ENCODE measurements around the gene KIAA1958.

The KIAA1958 gene

DNA sequence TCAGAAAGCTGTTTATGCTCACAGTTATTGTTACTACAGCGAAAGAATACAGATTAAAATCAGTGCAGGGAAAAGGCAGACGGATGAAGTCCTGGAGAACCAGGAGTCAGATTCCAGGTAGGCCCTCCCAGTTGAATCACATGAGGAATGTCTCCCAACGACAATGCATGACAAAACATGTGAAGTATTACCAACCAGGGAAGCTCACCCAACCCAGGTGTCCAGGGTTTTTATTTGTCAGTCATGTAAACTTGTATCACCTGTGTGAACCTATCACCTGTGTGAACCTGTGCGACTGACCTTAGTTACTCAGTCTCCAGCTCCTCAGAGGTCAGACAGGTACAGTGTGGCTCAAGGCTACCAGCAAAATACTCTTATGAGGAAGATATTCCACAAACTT, 63.9 kb downstream of the KIAA1958 start:
- H3K27me3 ChIP-seq: no peaks in the 10 kb centered on the region
- no peak overlapping the region for H3K27ac ChIP-seq
- peaks cover 0 to 64% (median 9%) of the 10 kb centered on the region in 4 donors for H3K4me1 ChIP-seq
- intact Hi-C loops (cut with DNase I; ENCODE audit: low total_unique reads): no loop called here
- H3K9me3 ChIP-seq: no peaks in the 10 kb centered on the region
- no peak overlapping the region for H3K4me3 ChIP-seq
- H3K36me3 ChIP-seq: no peaks in the 10 kb centered on the region
- TF ChIP-seq, protein P1, sequence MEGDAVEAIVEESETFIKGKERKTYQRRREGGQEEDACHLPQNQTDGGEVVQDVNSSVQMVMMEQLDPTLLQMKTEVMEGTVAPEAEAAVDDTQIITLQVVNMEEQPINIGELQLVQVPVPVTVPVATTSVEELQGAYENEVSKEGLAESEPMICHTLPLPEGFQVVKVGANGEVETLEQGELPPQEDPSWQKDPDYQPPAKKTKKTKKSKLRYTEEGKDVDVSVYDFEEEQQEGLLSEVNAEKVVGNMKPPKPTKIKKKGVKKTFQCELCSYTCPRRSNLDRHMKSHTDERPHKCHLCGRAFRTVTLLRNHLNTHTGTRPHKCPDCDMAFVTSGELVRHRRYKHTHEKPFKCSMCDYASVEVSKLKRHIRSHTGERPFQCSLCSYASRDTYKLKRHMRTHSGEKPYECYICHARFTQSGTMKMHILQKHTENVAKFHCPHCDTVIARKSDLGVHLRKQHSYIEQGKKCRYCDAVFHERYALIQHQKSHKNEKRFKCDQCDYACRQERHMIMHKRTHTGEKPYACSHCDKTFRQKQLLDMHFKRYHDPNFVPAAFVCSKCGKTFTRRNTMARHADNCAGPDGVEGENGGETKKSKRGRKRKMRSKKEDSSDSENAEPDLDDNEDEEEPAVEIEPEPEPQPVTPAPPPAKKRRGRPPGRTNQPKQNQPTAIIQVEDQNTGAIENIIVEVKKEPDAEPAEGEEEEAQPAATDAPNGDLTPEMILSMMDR (IDR thresholded peaks at IDR 0.05): no peak
- DNase-seq: no peak

DNA sequence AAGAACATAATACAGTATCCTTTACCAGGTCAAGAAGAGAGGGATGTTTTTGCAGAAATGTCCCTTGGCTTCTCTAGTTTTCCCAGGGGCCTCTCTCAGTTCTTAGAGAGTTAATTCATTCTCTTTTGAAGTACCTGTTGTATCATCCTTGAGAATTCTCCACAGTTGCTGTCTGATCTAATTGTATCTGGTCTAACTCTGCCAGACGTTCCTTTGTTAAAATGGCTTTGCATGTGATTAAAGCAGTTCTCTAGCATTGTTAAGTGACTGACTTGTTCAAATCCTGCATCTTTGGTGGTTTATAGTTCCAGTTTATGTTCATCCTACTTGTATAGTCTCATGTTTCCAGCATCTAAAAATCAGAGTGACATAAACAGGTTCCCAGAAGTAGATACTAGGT, 65.0 kb downstream of the KIAA1958 start:
- intact Hi-C loops (cut with DNase I; ENCODE audit: low total_unique reads): no loop called here
- Histone ChIP-seq H3K9me3 (no peaks in the 10 kb centered on the region), H3K36me3 (no peaks in the 10 kb centered on the region), H3K4me1 (peaks cover 0 to 55% (median 10%) of the 10 kb centered on the region in 4 donors), H3K27ac (peak overlapping the region in 1 of 2 donors; percentile 20), H3K4me3 (no peak overlapping the region), H3K27me3 (no peaks in the 10 kb centered on the region)
- no peak for DNase-seq
- TF ChIP-seq, protein P1 (IDR thresholded peaks at IDR 0.05): no peak

DNA sequence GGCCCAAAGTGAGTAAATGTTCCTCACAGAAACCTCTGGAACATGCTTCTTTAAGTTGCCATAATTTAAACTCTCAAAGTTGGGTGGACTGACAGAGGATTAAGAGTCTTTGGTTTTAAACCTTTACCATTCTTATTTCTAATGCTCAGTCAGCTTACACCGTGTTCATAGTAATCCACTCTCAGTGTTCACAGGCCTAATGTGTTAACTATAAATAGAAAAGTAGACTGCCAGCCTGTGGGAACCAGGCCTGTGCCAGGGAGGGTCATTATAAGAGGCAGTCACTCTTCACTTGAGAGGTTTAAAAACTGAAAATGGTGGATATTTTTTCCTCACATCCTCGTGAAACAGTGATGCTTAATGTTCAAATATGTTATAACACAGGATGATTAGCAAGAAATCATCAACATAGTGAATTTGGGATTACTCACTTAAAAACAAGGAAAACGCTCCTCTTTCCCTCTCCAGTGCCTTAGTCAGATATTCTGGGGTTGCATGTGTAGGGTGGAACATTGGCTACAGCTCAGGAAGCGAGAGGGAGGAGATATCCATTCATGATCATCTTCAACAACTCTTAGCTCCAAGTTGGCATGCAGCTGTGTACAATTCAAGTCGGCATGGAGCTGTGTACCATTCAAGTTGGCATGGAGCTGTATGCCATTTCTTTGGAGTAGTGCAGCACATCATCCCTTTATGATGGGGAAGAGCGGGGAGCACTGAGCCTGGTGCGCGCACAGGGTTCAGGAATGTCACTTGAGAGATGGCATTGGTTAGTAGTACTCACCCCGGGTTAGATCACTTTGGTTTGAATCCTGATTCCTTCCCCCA, 65.8 kb downstream of the KIAA1958 start:
- DNase-seq: no peak
- Histone ChIP-seq H3K27me3 (no peaks in the 10 kb centered on the region), H3K4me1 (peaks cover 0 to 55% (median 10%) of the 10 kb centered on the region in 4 donors), H3K9me3 (no peaks in the 10 kb centered on the region), H3K36me3 (no peaks in the 10 kb centered on the region), H3K27ac (peak overlapping the region in 1 of 2 donors; percentile 20), H3K4me3 (no peak overlapping the region)
- intact Hi-C loops (cut with DNase I; ENCODE audit: low total_unique reads): no loop called here
- TF ChIP-seq, protein P1 (IDR thresholded peaks at IDR 0.05): no peak

DNA sequence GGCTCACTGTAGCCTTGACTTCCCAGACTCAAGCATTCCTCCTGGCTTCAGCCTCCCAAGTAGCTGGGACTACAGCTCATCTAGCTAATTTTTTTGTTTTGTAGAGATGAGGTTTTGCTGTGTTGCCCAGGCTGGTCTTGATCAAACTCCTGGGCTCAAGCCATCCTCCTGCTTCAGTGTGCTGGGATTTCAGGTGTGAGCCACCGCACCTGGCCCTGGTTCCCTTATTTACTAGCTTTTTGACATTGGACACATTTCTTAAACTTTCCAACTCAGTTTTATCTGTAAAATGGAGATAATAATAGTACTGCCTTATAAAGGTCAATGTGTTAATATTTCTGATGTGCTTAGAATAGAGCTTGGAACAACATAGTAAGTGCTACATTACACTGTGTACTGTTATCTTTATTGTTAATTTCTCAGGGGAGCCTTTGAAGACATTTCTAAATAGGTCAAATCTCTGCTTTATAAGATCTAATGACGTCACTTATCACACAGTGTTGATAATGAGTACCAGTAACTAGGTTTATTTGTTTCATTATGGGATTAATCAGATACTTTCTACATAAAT, 66.7 kb downstream of the KIAA1958 start:
- H3K4me3 ChIP-seq: no peak overlapping the region
- H3K27ac ChIP-seq: no peak overlapping the region
- TF ChIP-seq, protein P1 (IDR thresholded peaks at IDR 0.05): no peak
- H3K4me1 ChIP-seq: peaks cover 0 to 48% (median 10%) of the 10 kb centered on the region in 4 donors
- no peaks in the 10 kb centered on the region for H3K9me3 ChIP-seq
- no peaks in the 10 kb centered on the region for H3K36me3 ChIP-seq
- DNase-seq: no peak
- no peaks in the 10 kb centered on the region for H3K27me3 ChIP-seq
- intact Hi-C loops (cut with DNase I; ENCODE audit: low total_unique reads): no loop called here

DNA sequence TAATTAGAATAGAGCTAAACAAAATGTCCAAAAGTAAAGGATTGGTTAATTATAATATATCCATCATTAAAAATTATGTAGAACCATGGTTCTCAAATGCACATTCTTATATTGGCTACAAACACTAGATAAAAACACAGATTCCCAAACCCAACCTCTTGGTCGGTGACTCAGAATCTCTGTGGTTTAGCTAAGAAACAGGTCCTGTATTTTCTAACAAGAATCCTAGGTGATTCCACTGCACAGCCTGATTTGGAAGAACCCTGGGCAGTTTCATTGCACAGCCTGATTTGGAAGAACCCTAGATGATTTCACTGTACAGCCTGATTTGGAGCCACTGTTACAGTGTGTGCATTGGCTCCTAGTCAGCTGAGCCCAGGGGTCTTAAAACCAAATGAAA, 67.9 kb downstream of the KIAA1958 start:
- no peak overlapping the region for H3K27ac ChIP-seq
- H3K9me3 ChIP-seq: no peaks in the 10 kb centered on the region
- H3K4me1 ChIP-seq: peaks cover 0 to 50% (median 12%) of the 10 kb centered on the region in 4 donors
- DNase-seq: no peak
- TF ChIP-seq, protein P1 (IDR thresholded peaks at IDR 0.05): no peak
- H3K4me3 ChIP-seq: no peak overlapping the region
- H3K27me3 ChIP-seq: no peaks in the 10 kb centered on the region
- intact Hi-C loops (cut with DNase I; ENCODE audit: low total_unique reads): no loop called here
- no peaks in the 10 kb centered on the region for H3K36me3 ChIP-seq

Measured in tibial artery (tissue), 4 donors.